T-helper 17 cell (primary cell): ENCODE measurements around the gene C12orf42. TPM values are rescaled to one million over a fixed set of nuclear protein-coding genes. Genes with fewer than 3 reads are reported as not detected.

Source experiments
- ATAC-seq: fragments of 150-1000 bp; cut with Tn5 transposase; 2 replicates; pipeline ENCODE4 v1.10.0; 2021; ENCODE audit warnings: mild to moderate bottlenecking, moderate library complexity
- DNase-seq, 3 donors: peaks; one replicate each; pipeline versions ENCODE4 v3.0.0 to v3.0.0-alpha.2; 2020 to 2021
- H3K9me3 ChIP-seq: one replicate; pipeline ENCODE4 v1.7.0; 2013; ENCODE audit warnings: low read length, mild to moderate bottlenecking; ENCODE audit not compliant: control insufficient read depth, poor library complexity, severe bottlenecking
- H3K27ac Mint-ChIP-seq: one replicate; pipeline ENCODE4 v1.8.0; 2022; ENCODE audit warnings: mild to moderate bottlenecking, moderate library complexity, mixed read lengths
- H3K27me3 Mint-ChIP-seq: one replicate; pipeline ENCODE4 v1.8.0; 2022; ENCODE audit warnings: mixed read lengths
- H3K36me3 Mint-ChIP-seq: one replicate; pipeline ENCODE4 v1.8.0; 2022; ENCODE audit warnings: low read depth, mixed read lengths
- H3K4me1 Mint-ChIP-seq: one replicate; pipeline ENCODE4 v1.8.0; 2022; ENCODE audit warnings: mild to moderate bottlenecking, mixed read lengths
- H3K4me3 Mint-ChIP-seq: one replicate; pipeline ENCODE4 v1.8.0; 2022; ENCODE audit warnings: mild to moderate bottlenecking, moderate library complexity, mixed read lengths
- total RNA-seq, 4 donors: library from RNA in 2 of 4; stranded (reverse) in 2 of 4; gene quantifications; one replicate each; pipeline ENCODE4 v1.2.3 and lab custom pipeline; 2022 to 2026

C12orf42 gene
- total RNA-seq (1 to 10 TPM; 3.3 to 7.1 TPM), total RNA-seq (lab: John Stamatoyannopoulos, UW) (0.58 to 4.3 reads per million in 2 donors)

DNA sequence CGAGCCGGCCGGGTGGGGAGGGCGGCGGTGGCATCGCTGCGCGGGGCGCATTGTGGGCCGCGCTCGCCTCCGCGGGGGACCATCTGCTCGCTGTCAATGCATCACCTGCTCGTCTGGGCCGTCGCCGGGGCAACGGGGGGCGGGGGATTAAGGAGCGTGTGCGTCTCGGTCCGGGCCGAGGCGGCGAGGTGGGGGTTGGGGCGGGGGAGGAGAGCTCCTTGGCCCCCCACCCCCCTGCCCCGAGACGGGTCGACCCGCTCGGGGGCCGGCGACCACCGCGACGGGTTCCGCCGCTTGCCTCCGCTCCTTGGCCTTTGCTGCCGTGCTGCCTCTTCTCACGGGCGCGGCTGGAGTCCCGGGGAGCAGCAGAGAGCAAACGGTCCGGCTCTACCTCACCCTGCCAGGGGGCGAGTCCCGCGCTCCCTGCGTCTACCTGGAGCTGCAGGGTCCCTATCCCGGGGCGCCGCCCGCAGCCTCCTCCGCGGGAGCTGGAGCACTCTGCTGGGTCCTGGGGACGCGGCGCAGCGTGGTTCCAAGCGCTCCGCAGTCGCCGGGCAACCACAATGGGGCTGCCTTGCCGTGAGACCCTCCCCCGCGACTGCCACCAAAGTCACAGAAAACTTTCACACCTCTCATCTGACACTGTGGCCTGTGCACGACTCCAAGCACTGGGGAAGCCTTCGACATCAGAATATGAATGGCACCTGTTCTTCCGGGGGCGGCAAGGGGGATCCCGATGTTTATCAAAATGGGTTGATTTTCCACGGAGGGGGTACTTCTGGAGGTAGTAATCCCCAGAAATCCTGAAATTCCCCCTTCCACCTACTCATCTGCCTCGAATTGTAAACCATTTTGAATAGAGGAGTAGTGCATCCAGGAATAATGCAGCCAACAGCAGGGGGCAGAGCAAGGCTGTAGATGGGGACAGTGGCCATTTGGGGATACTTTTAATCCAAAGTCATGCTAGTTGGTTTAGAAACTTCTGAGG, at the start of gene C12orf42:
Gene C12orf42, minus strand, starts transcription at position 500 of the 988 bp plus-strand sequence. CDS start 17,542 bp downstream, outside the sequence.
- no peaks in the 10 kb centered on the region for H3K9me3 ChIP-seq
- ATAC-seq (peak; percentile 85), DNase-seq (peak; percentile 20 to 32 (median 29))
- Mint-ChIP-seq H3K27me3 (peaks cover 16% of the 10 kb centered on the region), H3K4me1 (peaks cover 9% of the 10 kb centered on the region), H3K36me3 (peaks cover 2% of the 10 kb centered on the region), H3K27ac (peak within 1 kb of the TSS; percentile 78), H3K4me3 (peak within 1 kb of the TSS; percentile 88)

DNA sequence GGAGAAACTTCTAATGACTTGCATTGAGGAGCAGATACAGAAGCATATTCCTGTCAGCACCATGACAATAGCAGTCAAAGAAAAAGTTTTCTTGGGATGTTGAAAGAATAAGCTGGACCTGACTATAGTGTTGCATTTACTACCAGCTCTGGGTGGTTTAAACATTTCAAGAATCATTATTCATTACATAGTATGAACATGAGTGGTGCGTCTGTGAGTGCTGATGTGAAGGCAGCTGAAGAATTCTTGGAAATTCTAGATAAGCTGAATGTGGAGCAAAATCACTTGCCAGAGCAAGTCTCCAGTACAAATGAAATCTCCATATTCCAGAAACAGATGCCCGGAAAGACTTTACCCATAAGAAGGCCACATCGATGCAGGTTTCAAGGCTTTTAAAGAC, 46.3 kb upstream of the C12orf42 start:
- no peak for DNase-seq
- H3K27ac Mint-ChIP-seq, result no peak overlapping the region
- ATAC-seq, result no peak
- no peaks in the 10 kb centered on the region for H3K9me3 ChIP-seq
- no peak overlapping the region for H3K4me3 Mint-ChIP-seq
- H3K27me3 Mint-ChIP-seq, result peaks cover 14% of the 10 kb centered on the region
- peaks cover 5% of the 10 kb centered on the region for H3K4me1 Mint-ChIP-seq
- H3K36me3 Mint-ChIP-seq, result no peaks in the 10 kb centered on the region

DNA sequence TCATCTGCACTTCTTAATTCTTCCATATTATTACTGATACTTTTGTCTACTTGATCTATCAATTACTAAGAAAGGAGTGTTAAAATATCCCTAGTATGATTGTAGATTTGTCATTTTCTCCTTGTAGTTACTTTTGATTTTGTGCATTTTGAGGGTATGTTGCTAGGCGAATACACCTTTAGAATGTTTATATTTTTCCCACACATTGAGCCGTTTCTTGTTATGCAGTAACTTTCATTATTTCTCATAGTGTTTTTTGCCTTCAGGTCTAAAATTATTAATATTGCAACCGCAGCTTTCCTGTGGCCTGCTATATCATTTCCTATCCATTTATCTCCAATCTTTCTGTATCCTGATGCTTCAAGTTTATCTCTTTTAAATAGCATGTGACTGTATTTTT, 44.6 kb upstream of the C12orf42 start:
- no peak for DNase-seq
- peaks cover 6% of the 10 kb centered on the region for H3K27me3 Mint-ChIP-seq
- no peak for ATAC-seq
- H3K36me3 Mint-ChIP-seq, result no peaks in the 10 kb centered on the region
- no peak overlapping the region for H3K27ac Mint-ChIP-seq
- no peak overlapping the region for H3K4me3 Mint-ChIP-seq
- H3K9me3 ChIP-seq, result no peaks in the 10 kb centered on the region
- peaks cover 5% of the 10 kb centered on the region for H3K4me1 Mint-ChIP-seq

DNA sequence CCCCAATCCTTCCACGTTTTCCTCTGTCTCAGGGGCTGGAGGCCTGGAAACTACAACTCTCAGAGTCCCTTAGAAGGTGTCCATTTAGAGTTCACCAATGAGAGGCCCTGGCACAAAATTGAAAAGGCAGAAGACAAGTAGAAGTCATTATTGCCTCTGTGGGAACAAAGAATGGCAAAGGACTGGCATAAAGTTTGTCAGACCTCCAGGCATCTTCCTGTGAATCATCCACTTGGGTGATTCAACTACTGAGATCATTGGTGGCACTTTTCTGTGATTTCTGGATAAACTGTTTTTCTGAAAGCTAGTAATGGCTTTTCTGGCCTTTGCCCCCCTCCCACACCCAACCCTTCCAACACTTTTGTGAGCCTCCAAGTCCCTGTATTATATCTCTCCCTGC, 42.6 kb upstream of the C12orf42 start:
- no peak for ATAC-seq
- H3K27me3 Mint-ChIP-seq, result peaks cover 6% of the 10 kb centered on the region
- no peaks in the 10 kb centered on the region for H3K36me3 Mint-ChIP-seq
- no peak overlapping the region for H3K4me3 Mint-ChIP-seq
- peaks cover 5% of the 10 kb centered on the region for H3K4me1 Mint-ChIP-seq
- no peaks in the 10 kb centered on the region for H3K9me3 ChIP-seq
- no peak for DNase-seq
- H3K27ac Mint-ChIP-seq, result no peak overlapping the region

DNA sequence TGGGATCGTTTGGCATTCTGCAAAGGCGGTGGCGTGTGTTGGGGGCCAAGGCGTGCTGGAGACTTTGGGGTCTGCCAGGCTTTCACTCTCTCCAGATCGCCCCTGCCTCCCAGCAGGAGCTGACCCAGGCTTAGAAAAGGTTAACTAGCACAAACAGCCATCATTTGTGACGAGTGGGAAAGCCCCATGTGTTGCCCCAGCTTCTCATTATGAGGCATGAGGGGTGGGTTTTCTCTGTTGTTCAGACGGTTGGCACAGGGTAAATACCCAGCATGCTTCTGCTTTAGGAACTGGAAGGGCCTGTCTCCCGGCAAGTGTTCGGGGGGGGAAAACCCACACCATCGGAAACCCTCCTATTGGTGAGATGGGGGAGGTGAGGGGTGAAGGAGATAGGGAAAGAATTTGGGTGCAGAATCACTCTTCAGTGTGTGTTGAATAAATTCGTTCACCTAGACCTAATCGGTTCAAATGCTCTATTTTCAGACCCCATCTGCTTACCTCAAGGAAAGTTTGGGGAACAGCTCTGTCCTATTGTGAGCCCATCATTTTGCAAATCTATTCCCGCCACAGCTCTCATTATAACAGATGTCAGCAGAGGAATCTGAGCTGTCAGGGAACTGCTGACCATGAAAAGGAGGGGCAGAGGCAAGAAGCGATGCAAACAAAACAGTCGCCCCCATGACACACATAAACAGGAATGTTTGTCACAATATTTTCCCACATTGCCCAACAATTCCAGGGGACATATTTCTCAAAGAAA, 34.7 kb upstream of the C12orf42 start:
- Mint-ChIP-seq H3K4me1 (no peaks in the 10 kb centered on the region), H3K27me3 (peaks cover 13% of the 10 kb centered on the region), H3K36me3 (no peaks in the 10 kb centered on the region), H3K27ac (no peak overlapping the region), H3K4me3 (no peak overlapping the region)
- no peak for DNase-seq
- no peaks in the 10 kb centered on the region for H3K9me3 ChIP-seq
- peak; percentile 25 for ATAC-seq

DNA sequence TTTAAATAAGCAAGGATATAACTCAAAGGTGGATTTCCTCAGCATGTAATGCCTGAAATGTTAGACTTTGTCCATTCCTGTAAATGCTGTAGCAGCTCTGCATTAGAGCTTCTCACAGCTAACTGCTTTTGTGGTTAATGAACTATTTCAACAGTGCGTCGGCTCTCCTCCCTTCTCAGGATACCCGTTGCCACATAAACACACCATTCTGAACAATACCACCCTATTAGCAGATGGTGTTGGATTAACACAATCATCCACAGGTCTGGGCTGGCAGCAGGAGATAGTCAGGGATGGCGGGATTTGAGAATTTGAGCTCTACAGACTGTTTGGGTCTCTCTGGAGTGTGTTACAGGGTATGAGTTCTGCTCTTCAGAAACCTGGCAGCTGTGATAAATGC, 33.5 kb upstream of the C12orf42 start:
- H3K36me3 Mint-ChIP-seq, result no peaks in the 10 kb centered on the region
- DNase-seq (no peak), ATAC-seq (no peak)
- H3K27me3 Mint-ChIP-seq, result peaks cover 13% of the 10 kb centered on the region
- H3K4me1 Mint-ChIP-seq, result no peaks in the 10 kb centered on the region
- no peaks in the 10 kb centered on the region for H3K9me3 ChIP-seq
- H3K27ac Mint-ChIP-seq, result no peak overlapping the region
- no peak overlapping the region for H3K4me3 Mint-ChIP-seq

DNA sequence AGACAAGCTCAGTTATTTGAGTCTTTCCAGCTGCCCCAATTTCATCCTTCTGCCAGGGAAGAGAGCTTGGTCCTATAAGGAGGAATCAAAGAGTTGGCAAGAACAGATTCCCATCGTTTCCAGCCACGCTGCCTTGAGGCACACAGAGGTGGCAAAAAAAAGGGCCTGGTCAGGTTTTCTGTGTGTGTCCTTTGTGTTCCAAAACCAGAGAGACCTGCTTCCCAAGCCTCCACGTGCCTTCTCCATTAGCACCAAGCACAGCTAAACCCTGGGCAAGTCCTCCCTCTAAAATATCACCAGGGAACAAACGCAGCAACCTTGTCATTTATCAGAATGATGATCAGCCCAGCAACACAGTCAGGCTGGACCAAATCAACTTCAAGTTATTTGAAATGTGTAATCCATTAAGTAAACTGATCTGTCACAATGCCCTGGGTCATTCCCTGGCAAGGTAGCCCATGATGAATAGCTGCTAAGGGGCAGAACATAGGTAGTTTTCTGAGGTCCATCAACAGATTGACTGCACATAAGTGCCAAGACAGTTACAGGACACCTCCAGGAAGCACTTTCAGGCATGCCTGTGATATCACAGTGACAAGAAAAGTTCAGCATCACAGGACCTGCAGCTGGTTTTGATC, 28.6 kb upstream of the C12orf42 start:
- H3K27ac Mint-ChIP-seq, result no peak overlapping the region
- ATAC-seq (no peak), DNase-seq (no peak)
- peaks cover 2% of the 10 kb centered on the region for H3K27me3 Mint-ChIP-seq
- H3K9me3 ChIP-seq, result no peaks in the 10 kb centered on the region
- no peak overlapping the region for H3K4me3 Mint-ChIP-seq
- no peaks in the 10 kb centered on the region for H3K4me1 Mint-ChIP-seq
- H3K36me3 Mint-ChIP-seq, result no peaks in the 10 kb centered on the region

DNA sequence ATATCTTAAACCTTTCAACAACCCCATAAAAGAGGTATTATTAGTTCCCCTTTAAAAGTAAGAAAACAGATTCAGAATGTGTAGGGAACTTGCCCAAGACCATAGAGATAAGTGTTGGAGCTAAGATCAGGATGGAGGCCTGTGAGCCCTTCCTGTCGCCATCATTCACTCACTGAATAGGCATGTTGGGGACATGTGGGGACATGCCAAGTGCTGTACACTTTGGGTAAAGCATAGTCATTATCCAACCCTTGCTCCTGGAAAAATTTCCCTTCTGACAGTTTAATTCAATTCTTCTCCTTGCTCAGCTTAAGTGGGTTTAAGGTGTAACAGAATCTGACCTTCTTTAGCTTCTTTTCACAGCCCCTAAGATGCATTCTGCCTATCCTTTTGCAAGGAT, 28.0 kb upstream of the C12orf42 start:
- H3K9me3 ChIP-seq, result no peaks in the 10 kb centered on the region
- no peak overlapping the region for H3K27ac Mint-ChIP-seq
- no peaks in the 10 kb centered on the region for H3K4me1 Mint-ChIP-seq
- H3K27me3 Mint-ChIP-seq, result no peaks in the 10 kb centered on the region
- DNase-seq (no peak), ATAC-seq (no peak)
- H3K4me3 Mint-ChIP-seq, result no peak overlapping the region
- no peaks in the 10 kb centered on the region for H3K36me3 Mint-ChIP-seq

DNA sequence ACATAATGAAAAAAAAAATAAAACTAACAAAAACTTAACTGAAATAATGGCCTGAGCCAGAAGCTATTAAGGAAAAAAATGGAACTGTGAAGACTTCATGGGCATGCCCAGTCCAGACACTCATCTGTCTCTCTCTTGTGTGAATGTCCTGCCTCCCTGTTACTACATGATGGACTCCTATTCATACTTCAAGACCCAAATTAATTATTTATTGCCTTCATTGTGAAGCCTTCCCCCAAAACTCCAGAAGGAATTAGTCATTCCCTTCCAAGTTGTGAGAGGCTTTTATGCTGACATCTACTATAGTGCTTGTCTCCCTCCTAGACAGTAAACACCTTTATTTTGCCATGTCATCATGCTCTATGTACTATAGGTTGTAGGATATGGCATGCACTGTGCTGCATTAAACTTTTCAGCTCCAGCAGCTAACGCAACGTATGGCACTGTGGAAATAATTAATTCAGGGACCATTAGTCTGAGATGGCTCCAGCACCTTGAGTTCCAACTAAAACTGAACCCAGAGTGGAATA, 25.0 kb upstream of the C12orf42 start:
- H3K4me3 Mint-ChIP-seq, result no peak overlapping the region
- H3K27me3 Mint-ChIP-seq, result no peaks in the 10 kb centered on the region
- no peaks in the 10 kb centered on the region for H3K36me3 Mint-ChIP-seq
- no peaks in the 10 kb centered on the region for H3K9me3 ChIP-seq
- no peak overlapping the region for H3K27ac Mint-ChIP-seq
- ATAC-seq (no peak), DNase-seq (no peak)
- no peaks in the 10 kb centered on the region for H3K4me1 Mint-ChIP-seq

DNA sequence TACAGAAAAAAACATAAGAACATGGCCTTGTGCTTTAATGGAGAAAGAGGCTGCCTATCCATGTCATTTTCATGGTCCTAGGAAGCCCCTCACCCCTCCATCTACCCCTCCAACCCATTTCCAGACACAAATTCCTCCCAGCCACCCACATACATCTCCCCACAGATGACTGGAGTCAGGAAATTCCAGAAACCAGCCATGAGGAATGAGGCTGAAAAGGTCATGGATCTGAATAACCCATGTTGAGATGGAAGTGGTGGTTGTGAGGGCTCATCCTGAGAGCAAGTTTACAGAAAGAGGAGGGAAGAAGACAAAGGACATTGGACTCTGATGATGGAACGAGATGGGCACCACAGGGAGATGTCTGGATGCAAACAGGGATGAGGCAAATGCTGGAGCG, 23.9 kb upstream of the C12orf42 start:
- H3K9me3 ChIP-seq, result no peaks in the 10 kb centered on the region

DNA sequence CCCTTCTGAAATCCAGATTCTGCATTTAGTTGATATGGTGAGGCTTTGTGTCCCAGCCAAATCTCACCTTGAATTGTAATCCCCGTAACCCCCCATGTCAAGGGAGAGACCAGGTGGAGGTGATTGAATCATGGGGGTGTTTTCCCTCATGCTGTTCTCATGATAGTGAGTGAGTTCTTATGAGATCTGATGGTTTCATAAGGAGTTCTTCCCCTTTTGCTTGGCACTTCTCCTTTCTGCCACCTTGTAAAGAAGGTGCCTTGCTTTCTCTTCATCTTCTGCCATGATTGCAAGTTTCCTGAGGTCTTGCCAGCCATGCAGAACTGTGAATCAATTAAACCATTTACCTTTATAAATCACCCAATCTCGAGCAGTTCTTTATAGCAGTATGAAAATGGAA, 23.1 kb upstream of the C12orf42 start:
- no peaks in the 10 kb centered on the region for H3K9me3 ChIP-seq
- H3K4me3 Mint-ChIP-seq, result no peak overlapping the region
- no peaks in the 10 kb centered on the region for H3K27me3 Mint-ChIP-seq
- ATAC-seq (peak; percentile 28), DNase-seq (no peak)
- no peaks in the 10 kb centered on the region for H3K4me1 Mint-ChIP-seq
- H3K27ac Mint-ChIP-seq, result no peak overlapping the region
- no peaks in the 10 kb centered on the region for H3K36me3 Mint-ChIP-seq

More for the DNA sequence above, 23.9 kb upstream of the C12orf42 start:
- ATAC-seq (no peak), DNase-seq (no peak)
- no peaks in the 10 kb centered on the region for H3K4me1 Mint-ChIP-seq
- no peaks in the 10 kb centered on the region for H3K36me3 Mint-ChIP-seq
- no peak overlapping the region for H3K4me3 Mint-ChIP-seq
- H3K27me3 Mint-ChIP-seq, result no peaks in the 10 kb centered on the region
- H3K27ac Mint-ChIP-seq, result no peak overlapping the region

DNA sequence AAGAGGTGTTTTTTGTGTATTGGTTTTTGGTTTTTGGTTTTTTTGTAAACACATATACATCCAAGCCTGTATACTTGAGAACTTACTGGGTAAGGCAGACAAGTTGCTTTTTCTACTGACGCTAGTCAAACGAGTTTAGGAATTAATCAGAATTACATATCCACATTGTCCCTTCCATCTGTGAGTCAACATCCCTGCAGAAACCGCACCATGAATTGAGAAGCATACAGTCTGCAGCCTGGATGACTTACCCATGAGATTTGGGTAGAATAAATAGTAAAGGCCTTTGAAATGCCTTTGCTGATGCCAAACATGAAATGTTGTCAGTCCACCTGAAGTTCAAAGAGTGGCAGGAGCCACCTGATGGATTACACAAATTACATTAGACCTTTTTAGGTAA, 21.4 kb upstream of the C12orf42 start:
- Mint-ChIP-seq H3K4me3 (no peak overlapping the region), H3K4me1 (no peaks in the 10 kb centered on the region), H3K27ac (no peak overlapping the region), H3K27me3 (no peaks in the 10 kb centered on the region), H3K36me3 (no peaks in the 10 kb centered on the region)
- DNase-seq, result no peak
- no peak for ATAC-seq
- no peaks in the 10 kb centered on the region for H3K9me3 ChIP-seq

DNA sequence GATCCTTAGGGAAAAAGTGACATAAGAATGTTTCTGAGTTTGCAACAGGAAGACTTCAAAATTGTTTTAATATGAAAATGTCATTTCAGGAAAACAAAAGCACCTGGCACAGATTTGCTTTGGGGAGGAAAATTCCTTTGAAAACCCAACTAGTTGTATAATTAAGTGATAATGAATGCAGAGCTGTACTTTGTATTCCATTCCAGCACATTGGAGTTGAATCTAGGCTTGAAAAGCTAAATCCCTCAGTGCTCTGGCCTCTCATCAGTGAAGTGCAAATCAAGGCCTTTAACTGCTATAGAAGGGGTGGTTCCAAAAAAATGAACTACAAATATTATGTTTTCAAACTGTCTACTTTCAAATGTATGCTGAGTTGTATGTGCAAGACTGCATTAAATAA, 19.6 kb upstream of the C12orf42 start:
- DNase-seq (no peak), ATAC-seq (no peak)
- Mint-ChIP-seq H3K27me3 (no peaks in the 10 kb centered on the region), H3K4me1 (no peaks in the 10 kb centered on the region), H3K27ac (no peak overlapping the region), H3K36me3 (no peaks in the 10 kb centered on the region), H3K4me3 (no peak overlapping the region)
- H3K9me3 ChIP-seq, result no peaks in the 10 kb centered on the region
